Hepatocyte (in vitro differentiated cells): ENCODE results near the gene PSMA6. TPM values are rescaled to one million over a fixed set of nuclear protein-coding genes. Genes with fewer than 3 reads are reported as not detected.

Experiments used
- DNase-seq: peaks from one replicate; pipeline ENCODE4 v3.0.0-alpha.2; 2016; ENCODE audit warnings: low spot score
- H2AFZ ChIP-seq: fragments of 200-600 bp; sonication (generic); 2 replicates; pipeline ENCODE4 v1.6.0; 2016; ENCODE audit warnings: antibody characterized with exemption, mild to moderate bottlenecking
- H3K27ac ChIP-seq: fragments of 200-600 bp; sonication (generic); 2 replicates; pipeline ENCODE4 v1.5.1; 2016; ENCODE audit warnings: mild to moderate bottlenecking
- H3K27me3 ChIP-seq: fragments of 200-600 bp; sonication (generic); 2 replicates; pipeline ENCODE4 v1.6.1; 2016
- H3K36me3 ChIP-seq: fragments of 200-600 bp; sonication (generic); replicated peaks from 2 replicates; pipeline ENCODE4 v1.5.1; 2016; ENCODE audit warnings: low read depth; ENCODE audit not compliant: insufficient read depth
- H3K4me1 ChIP-seq: fragments of 200-600 bp; sonication (generic); 2 replicates; pipeline ENCODE4 v1.5.1; 2016; ENCODE audit warnings: mild to moderate bottlenecking, moderate library complexity; ENCODE audit not compliant: insufficient read depth
- H3K4me2 ChIP-seq: fragments of 200-600 bp; sonication (generic); 2 replicates; pipeline ENCODE4 v1.6.0; 2016
- H3K4me3 ChIP-seq: fragments of 200-600 bp; sonication (generic); 2 replicates; pipeline ENCODE4 v1.5.1; 2016; ENCODE audit warnings: mild to moderate bottlenecking
- H3K79me2 ChIP-seq: fragments of 200-600 bp; sonication (generic); 2 replicates; pipeline ENCODE4 v1.6.0; 2017; ENCODE audit warnings: mild to moderate bottlenecking
- H3K9me2 ChIP-seq: fragments of 200-600 bp; sonication (generic); replicated peaks from 2 replicates; pipeline ENCODE4 v1.6.0; 2017; ENCODE audit warnings: mild to moderate bottlenecking; ENCODE audit not compliant: insufficient read depth
- H3K9me3 ChIP-seq: fragments of 200-600 bp; sonication (generic); 2 replicates; pipeline ENCODE4 v1.5.1; 2016; ENCODE audit warnings: low read depth, mild to moderate bottlenecking
- H4K20me1 ChIP-seq: fragments of 200-600 bp; sonication (generic); 2 replicates; pipeline ENCODE4 v1.6.0; 2016; ENCODE audit warnings: mild to moderate bottlenecking; ENCODE audit not compliant: insufficient read depth, poor library complexity, severe bottlenecking
- EZH2 ChIP-seq: fragments of 200-600 bp; sonication (generic); IDR thresholded peaks from 2 replicates; pipeline ENCODE4 v1.6.1; 2016; ENCODE audit warnings: antibody characterized with exemption, mild to moderate bottlenecking, borderline replicate concordance
- EZH2phosphoT487 ChIP-seq: fragments of 200-600 bp; sonication (generic); IDR thresholded peaks from one replicate; pipeline ENCODE4 v1.6.1; 2018; ENCODE audit warnings: antibody characterized with exemption, mild to moderate bottlenecking, low read depth, moderate library complexity; ENCODE audit not compliant: unreplicated experiment, severe bottlenecking
- whole genome bisulfite sequencing: methylation state at CpG from one replicate; pipeline ENCODE4 v1.1.6; 2016; ENCODE audit warnings: low lambda C conversion rate; ENCODE audit errors: missing lambda C conversion rate; 5-methylcytosine and 5-hydroxymethylcytosine counted together
- polyA plus RNA-seq: library from polyadenylated mRNA; unstranded; fragments of >200 nt; fragmentation: Nextera tagmentation; extraction: Ambion mirVana; gene quantifications from 2 replicates; pipeline ENCODE4 v1.2.1, GENCODE V29; 2016
- total RNA-seq: library from RNA; depleted of rRNA; stranded (reverse); fragments of >200 nt; gene quantifications from 2 replicates; pipeline ENCODE4 v1.2.3, GENCODE V29; 2014
- TF ChIP-seq, protein P1 (sequence below): fragments of 200-600 bp; sonication (generic); IDR thresholded peaks from 2 replicates; pipeline ENCODE4 v1.5.1; 2016; ENCODE audit warnings: antibody characterized with exemption, mild to moderate bottlenecking; ENCODE audit not compliant: poor library complexity

PSMA6 gene
- total and polyA plus RNA-seq, 2 experiments from 2014 or later: 228 to 260 TPM

DNA sequence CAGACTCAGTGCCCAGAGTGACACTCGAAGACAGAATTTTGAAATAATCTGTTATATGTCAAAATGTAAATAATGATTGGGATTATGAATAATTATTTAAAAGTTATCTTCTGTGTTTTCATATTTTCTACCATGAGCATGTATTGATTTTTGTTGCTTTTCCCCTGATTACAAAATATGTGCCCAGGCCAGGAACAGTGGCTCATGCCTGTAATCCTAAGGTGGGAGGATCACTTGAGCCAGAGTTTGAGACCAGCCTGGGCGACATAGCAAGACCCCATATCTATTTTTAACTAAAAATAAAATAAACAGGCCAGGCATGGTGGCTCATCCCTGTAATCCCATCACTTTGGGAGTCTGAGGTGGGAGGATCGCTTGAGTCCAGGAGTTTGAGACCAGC lies 13.5 kb downstream of the PSMA6 start:
- TF ChIP-seq EZH2phosphoT487: no peak
- no peak for TF ChIP-seq EZH2
- TF ChIP-seq, protein P1, sequence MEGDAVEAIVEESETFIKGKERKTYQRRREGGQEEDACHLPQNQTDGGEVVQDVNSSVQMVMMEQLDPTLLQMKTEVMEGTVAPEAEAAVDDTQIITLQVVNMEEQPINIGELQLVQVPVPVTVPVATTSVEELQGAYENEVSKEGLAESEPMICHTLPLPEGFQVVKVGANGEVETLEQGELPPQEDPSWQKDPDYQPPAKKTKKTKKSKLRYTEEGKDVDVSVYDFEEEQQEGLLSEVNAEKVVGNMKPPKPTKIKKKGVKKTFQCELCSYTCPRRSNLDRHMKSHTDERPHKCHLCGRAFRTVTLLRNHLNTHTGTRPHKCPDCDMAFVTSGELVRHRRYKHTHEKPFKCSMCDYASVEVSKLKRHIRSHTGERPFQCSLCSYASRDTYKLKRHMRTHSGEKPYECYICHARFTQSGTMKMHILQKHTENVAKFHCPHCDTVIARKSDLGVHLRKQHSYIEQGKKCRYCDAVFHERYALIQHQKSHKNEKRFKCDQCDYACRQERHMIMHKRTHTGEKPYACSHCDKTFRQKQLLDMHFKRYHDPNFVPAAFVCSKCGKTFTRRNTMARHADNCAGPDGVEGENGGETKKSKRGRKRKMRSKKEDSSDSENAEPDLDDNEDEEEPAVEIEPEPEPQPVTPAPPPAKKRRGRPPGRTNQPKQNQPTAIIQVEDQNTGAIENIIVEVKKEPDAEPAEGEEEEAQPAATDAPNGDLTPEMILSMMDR: no peak
- WGBS: 97% methylated on average over 3 of the region's 3 CpGs
- peaks cover 33% of the 10 kb centered on the region for H4K20me1 ChIP-seq

DNA sequence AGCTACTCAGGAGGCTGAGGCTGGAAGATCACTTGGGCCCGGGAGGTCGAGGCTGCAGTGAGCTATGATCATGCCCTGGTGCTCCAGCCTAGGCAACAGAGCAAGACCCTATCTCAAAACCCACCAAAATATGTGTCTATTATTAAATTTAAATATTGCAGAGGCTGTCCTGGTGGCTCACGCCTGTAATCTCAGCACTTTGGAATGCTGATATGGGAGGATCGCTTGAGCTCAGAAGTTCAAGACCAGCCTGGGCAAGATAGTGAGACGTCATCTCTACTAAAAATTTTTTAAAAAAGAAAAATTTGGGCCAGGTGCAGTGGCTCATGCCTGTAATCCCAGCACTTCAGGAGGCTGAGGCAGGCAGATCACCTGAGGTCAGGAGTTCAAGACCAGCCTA lies 13.9 kb downstream of the PSMA6 start:
- H3K9me2 ChIP-seq: no peaks in the 10 kb centered on the region
- no peak overlapping the region for H3K4me2 ChIP-seq
- no peaks in the 10 kb centered on the region for H3K4me1 ChIP-seq
- H4K20me1 ChIP-seq: peaks cover 33% of the 10 kb centered on the region
- peaks cover 83% of the 10 kb centered on the region for H3K79me2 ChIP-seq
- no peak for DNase-seq
- H3K36me3 ChIP-seq: no peaks in the 10 kb centered on the region
- no peaks in the 10 kb centered on the region for H3K9me3 ChIP-seq
- WGBS: 96% methylated on average over 5 of the region's 5 CpGs
- H3K4me3 ChIP-seq: no peak overlapping the region
- TF ChIP-seq EZH2phosphoT487: no peak
- TF ChIP-seq, protein P1: no peak
- TF ChIP-seq EZH2: no peak
- no peaks in the 10 kb centered on the region for H3K27me3 ChIP-seq
- H3K27ac ChIP-seq: no peak overlapping the region
- no peak overlapping the region for H2AFZ ChIP-seq

More for the DNA sequence above, 13.5 kb downstream of the PSMA6 start:
- Histone ChIP-seq H3K36me3 (no peaks in the 10 kb centered on the region), H2AFZ (no peak overlapping the region), H3K4me1 (no peaks in the 10 kb centered on the region), H3K79me2 (peaks cover 88% of the 10 kb centered on the region), H3K9me3 (no peaks in the 10 kb centered on the region), H3K27ac (no peak overlapping the region), H3K4me3 (no peak overlapping the region), H3K27me3 (no peaks in the 10 kb centered on the region), H3K9me2 (no peaks in the 10 kb centered on the region), H3K4me2 (no peak overlapping the region)
- DNase-seq: no peak

DNA sequence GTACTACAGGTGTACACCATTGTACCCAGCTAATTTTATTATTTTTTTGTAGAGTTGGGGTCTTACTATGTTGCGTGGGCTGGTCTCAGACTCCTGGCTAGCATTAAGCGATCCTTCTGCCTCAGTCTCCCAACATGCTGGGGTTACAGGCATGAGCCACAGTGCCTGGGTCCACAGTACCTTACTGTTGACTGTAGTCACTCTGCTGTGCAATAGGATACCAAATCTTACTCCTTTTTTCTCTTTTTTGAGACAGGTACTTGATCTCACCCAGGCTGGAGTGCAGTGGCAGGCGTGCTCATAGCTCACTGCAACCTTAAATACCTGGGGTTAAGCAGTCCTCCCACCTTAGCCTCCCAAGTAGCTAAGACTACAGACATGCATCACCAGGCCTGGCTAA lies 25.6 kb downstream of the PSMA6 start:
- Histone ChIP-seq H3K27ac (no peak overlapping the region), H3K4me1 (no peaks in the 10 kb centered on the region), H3K9me3 (no peaks in the 10 kb centered on the region), H3K36me3 (no peaks in the 10 kb centered on the region), H3K79me2 (no peaks in the 10 kb centered on the region), H3K9me2 (no peaks in the 10 kb centered on the region), H2AFZ (no peak overlapping the region), H3K27me3 (no peaks in the 10 kb centered on the region), H4K20me1 (no peaks in the 10 kb centered on the region), H3K4me2 (no peak overlapping the region), H3K4me3 (no peak overlapping the region)
- WGBS: 99% methylated on average over 3 of the region's 3 CpGs
- TF ChIP-seq EZH2: no peak
- TF ChIP-seq EZH2phosphoT487: no peak
- TF ChIP-seq, protein P1: no peak
- no peak for DNase-seq

DNA sequence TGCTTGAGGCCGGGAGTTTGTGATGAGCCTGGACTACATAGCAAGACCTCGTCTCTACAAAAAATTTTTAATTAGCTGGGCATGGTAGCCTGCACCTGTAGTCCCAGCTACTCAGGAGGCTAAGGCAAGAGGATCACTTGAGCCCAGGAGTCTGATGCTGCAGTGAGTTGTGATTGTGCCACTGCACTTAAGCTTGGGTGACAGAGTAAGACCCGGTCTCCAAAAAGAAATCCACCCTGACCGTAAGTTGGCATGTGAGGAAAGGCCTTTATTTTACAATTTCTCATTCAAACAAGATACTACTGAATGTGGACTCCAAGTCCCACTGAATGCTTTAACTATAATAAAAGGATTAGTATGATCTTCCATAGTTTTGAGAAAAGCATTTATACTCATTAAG lies 27.3 kb downstream of the PSMA6 start:
- H3K36me3 ChIP-seq: no peaks in the 10 kb centered on the region
- WGBS: 93% methylated on average over 4 of the region's 4 CpGs

More for the DNA sequence above, 27.3 kb downstream of the PSMA6 start:
- Histone ChIP-seq H2AFZ (no peak overlapping the region), H3K4me2 (no peak overlapping the region), H3K79me2 (no peaks in the 10 kb centered on the region), H3K4me1 (no peaks in the 10 kb centered on the region), H3K9me2 (no peaks in the 10 kb centered on the region), H3K9me3 (no peaks in the 10 kb centered on the region), H4K20me1 (no peaks in the 10 kb centered on the region), H3K27me3 (no peaks in the 10 kb centered on the region), H3K27ac (no peak overlapping the region), H3K4me3 (no peak overlapping the region)
- TF ChIP-seq EZH2phosphoT487 (no peak), EZH2 (no peak)
- TF ChIP-seq, protein P1: no peak
- DNase-seq: no peak
